Mucosa of stomach (tissue), 1 donor: ENCODE measurements around the gene CEP164.

Experiments used
- H3K27me3 ChIP-seq: one replicate; pipeline ENCODE4 v1.7.0; 2013; ENCODE audit warnings: mild to moderate bottlenecking, low read length; ENCODE audit not compliant: control insufficient read depth, insufficient read depth
- H3K36me3 ChIP-seq: one replicate; pipeline ENCODE4 v1.7.0; 2013; ENCODE audit warnings: low read length; ENCODE audit not compliant: control insufficient read depth, insufficient read depth
- H3K4me1 ChIP-seq: one replicate; pipeline ENCODE4 v1.7.0; 2013; ENCODE audit warnings: mild to moderate bottlenecking, low read length; ENCODE audit not compliant: control insufficient read depth, insufficient read depth
- H3K4me3 ChIP-seq: one replicate; pipeline ENCODE4 v1.7.0; 2013; ENCODE audit warnings: low read length
- H3K9ac ChIP-seq: one replicate; pipeline ENCODE4 v1.7.0; 2013; ENCODE audit warnings: mild to moderate bottlenecking, low read length, moderate library complexity
- H3K9me3 ChIP-seq: one replicate; pipeline ENCODE4 v1.7.0; 2013; ENCODE audit warnings: mild to moderate bottlenecking, low read length, moderate library complexity; ENCODE audit not compliant: control insufficient read depth
- donor health status: Pancreatic carcinoma.

Gene CEP164

GRCh38 chr11:117430293-117430955, 102.8 kb downstream of the CEP164 start:
- Histone ChIP-seq H3K36me3 (no peaks in the 10 kb centered on the region), H3K9ac (no peak overlapping the region), H3K9me3 (no peaks in the 10 kb centered on the region), H3K4me1 (no peaks in the 10 kb centered on the region), H3K4me3 (no peak overlapping the region), H3K27me3 (no peaks in the 10 kb centered on the region)

- no peaks in the 10 kb centered on the region for H3K9me3 ChIP-seq
- H3K27me3 ChIP-seq = no peaks in the 10 kb centered on the region
- no peaks in the 10 kb centered on the region for H3K4me1 ChIP-seq
- H3K9ac ChIP-seq = no peak overlapping the region
- no peaks in the 10 kb centered on the region for H3K36me3 ChIP-seq
- H3K4me3 ChIP-seq = no peak overlapping the region
Observed at GRCh38 chr11:117431436-117431835, 103.8 kb downstream of the CEP164 start.

- Histone ChIP-seq H3K4me3 (no peak overlapping the region), H3K4me1 (no peaks in the 10 kb centered on the region), H3K36me3 (no peaks in the 10 kb centered on the region), H3K27me3 (no peaks in the 10 kb centered on the region), H3K9me3 (no peaks in the 10 kb centered on the region), H3K9ac (no peak overlapping the region)
Observed at GRCh38 chr11:117433717-117434116, 106.1 kb downstream of the CEP164 start.

- Histone ChIP-seq H3K9me3 (no peaks in the 10 kb centered on the region), H3K36me3 (no peaks in the 10 kb centered on the region)
Observed at GRCh38 chr11:117434481-117434880, 106.8 kb downstream of the CEP164 start.

GRCh38 chr11:117435326-117435725, 107.7 kb downstream of the CEP164 start:
- H3K36me3 ChIP-seq = no peaks in the 10 kb centered on the region
- no peak overlapping the region for H3K9ac ChIP-seq
- no peak overlapping the region for H3K4me3 ChIP-seq
- no peaks in the 10 kb centered on the region for H3K27me3 ChIP-seq
- H3K9me3 ChIP-seq = no peaks in the 10 kb centered on the region
- no peaks in the 10 kb centered on the region for H3K4me1 ChIP-seq

More at GRCh38 chr11:117434481-117434880, 106.8 kb downstream of the CEP164 start:
- Histone ChIP-seq H3K4me1 (no peaks in the 10 kb centered on the region), H3K9ac (no peak overlapping the region), H3K27me3 (no peaks in the 10 kb centered on the region), H3K4me3 (no peak overlapping the region)

- Histone ChIP-seq H3K4me1 (no peaks in the 10 kb centered on the region), H3K36me3 (no peaks in the 10 kb centered on the region), H3K9me3 (no peaks in the 10 kb centered on the region), H3K4me3 (no peak overlapping the region), H3K27me3 (no peaks in the 10 kb centered on the region), H3K9ac (no peak overlapping the region)
Observed at GRCh38 chr11:117437041-117437790, 109.6 kb downstream of the CEP164 start.

- H3K4me3 ChIP-seq = no peak overlapping the region
- peaks cover 3% of the 10 kb centered on the region for H3K27me3 ChIP-seq
- H3K9me3 ChIP-seq = no peaks in the 10 kb centered on the region
- no peaks in the 10 kb centered on the region for H3K36me3 ChIP-seq
- no peak overlapping the region for H3K9ac ChIP-seq
- H3K4me1 ChIP-seq = no peaks in the 10 kb centered on the region
Observed at GRCh38 chr11:117437791-117438130, 110.1 kb downstream of the CEP164 start.

- no peaks in the 10 kb centered on the region for H3K36me3 ChIP-seq
- H3K4me1 ChIP-seq = no peaks in the 10 kb centered on the region
- H3K9ac ChIP-seq = no peak overlapping the region
- no peaks in the 10 kb centered on the region for H3K9me3 ChIP-seq
- H3K27me3 ChIP-seq = peaks cover 10% of the 10 kb centered on the region
- H3K4me3 ChIP-seq = no peak overlapping the region
Observed at GRCh38 chr11:117438371-117439000, 110.8 kb downstream of the CEP164 start.

- Histone ChIP-seq H3K36me3 (no peaks in the 10 kb centered on the region), H3K9me3 (no peaks in the 10 kb centered on the region), H3K9ac (no peak overlapping the region), H3K27me3 (peaks cover 18% of the 10 kb centered on the region), H3K4me3 (no peak overlapping the region), H3K4me1 (no peaks in the 10 kb centered on the region)
Observed at GRCh38 chr11:117439256-117439655, 111.6 kb downstream of the CEP164 start.

- Histone ChIP-seq H3K9ac (no peak overlapping the region), H3K36me3 (no peaks in the 10 kb centered on the region), H3K4me1 (no peaks in the 10 kb centered on the region), H3K4me3 (no peak overlapping the region), H3K9me3 (no peaks in the 10 kb centered on the region), H3K27me3 (peaks cover 28% of the 10 kb centered on the region)
Observed at GRCh38 chr11:117440258-117440657, 112.6 kb downstream of the CEP164 start.

- no peaks in the 10 kb centered on the region for H3K9me3 ChIP-seq
- no peaks in the 10 kb centered on the region for H3K4me1 ChIP-seq
- no peak overlapping the region for H3K4me3 ChIP-seq
- H3K27me3 ChIP-seq = peaks cover 29% of the 10 kb centered on the region
- no peak overlapping the region for H3K9ac ChIP-seq
- no peaks in the 10 kb centered on the region for H3K36me3 ChIP-seq
Observed at GRCh38 chr11:117441146-117441975, 113.7 kb downstream of the CEP164 start.
